Suppressor macrophage treated with lipopolysaccharide for 4 hours (primary cell): ENCODE results near the gene FBXL17.

ENCODE experiments used
- DNase-seq: peaks from one replicate; pipeline ENCODE4 v3.0.0-alpha.2; 2020

The FBXL17 gene

GRCh38 chr5:107980923-107981692, 400.8 kb downstream of the FBXL17 start:
- DNase-seq, result no peak

GRCh38 chr5:107979900-107980299, 402.0 kb downstream of the FBXL17 start:
- DNase-seq, result no peak

- DNase-seq, result no peak
These were observed 402.6 kb downstream of the FBXL17 start for GRCh38 chr5:107979291-107979690.

GRCh38 chr5:107977550-107978071, 404.3 kb downstream of the FBXL17 start:
- DNase-seq, result no peak

GRCh38 chr5:107975568-107975967, 406.3 kb downstream of the FBXL17 start:
- DNase-seq, result no peak

GRCh38 chr5:107971846-107972245, 410.1 kb downstream of the FBXL17 start:
- DNase-seq, result no peak

GRCh38 chr5:107969847-107970246, 412.1 kb downstream of the FBXL17 start:
- no peak for DNase-seq

GRCh38 chr5:107968998-107969397, 412.9 kb downstream of the FBXL17 start:
- DNase-seq, result no peak

- DNase-seq, result no peak
These were observed 413.5 kb downstream of the FBXL17 start for GRCh38 chr5:107968406-107968843.

- no peak for DNase-seq
These were observed 415.7 kb downstream of the FBXL17 start for GRCh38 chr5:107966201-107966600.

- DNase-seq, result no peak
These were observed 417.2 kb downstream of the FBXL17 start for GRCh38 chr5:107964722-107965121.

GRCh38 chr5:107959573-107960279, 422.2 kb downstream of the FBXL17 start:
- DNase-seq, result no peak

GRCh38 chr5:107958861-107959260, 423.0 kb downstream of the FBXL17 start:
- DNase-seq, result no peak

GRCh38 chr5:107958432-107958831, 423.5 kb downstream of the FBXL17 start:
- no peak for DNase-seq

- DNase-seq, result no peak
These were observed 424.8 kb downstream of the FBXL17 start for GRCh38 chr5:107957051-107957450.

GRCh38 chr5:107955321-107955720, 426.6 kb downstream of the FBXL17 start:
- no peak for DNase-seq

GRCh38 chr5:107954254-107954653, 427.6 kb downstream of the FBXL17 start:
- DNase-seq, result no peak

- no peak for DNase-seq
These were observed 429.4 kb downstream of the FBXL17 start for GRCh38 chr5:107952450-107952849.

- no peak for DNase-seq
These were observed 430.6 kb downstream of the FBXL17 start for GRCh38 chr5:107951309-107951708.

GRCh38 chr5:107950776-107951175, 431.1 kb downstream of the FBXL17 start:
- DNase-seq, result no peak

- no peak for DNase-seq
These were observed 432.1 kb downstream of the FBXL17 start for GRCh38 chr5:107949688-107950341.

GRCh38 chr5:107948377-107948776, 433.5 kb downstream of the FBXL17 start:
- no peak for DNase-seq

- DNase-seq, result no peak
These were observed 436.8 kb downstream of the FBXL17 start for GRCh38 chr5:107945061-107945460.

- DNase-seq, result no peak
These were observed 438.0 kb downstream of the FBXL17 start for GRCh38 chr5:107943923-107944322.
